Stimulated activated CD4-positive, alpha-beta T cell treated with anti-CD3 and anti-CD28 coated beads, Interleukin-12 subunit alpha, Interleukin-12 subunit beta, amount 100 ng/mL, for 48 hours (primary cell): ENCODE data around the gene SMYD5.
A peak's percentile ranks its signal among the peaks of the same experiment; 100 is the strongest.
"Not testable (repeated sequence)": the region's sequence is repeated elsewhere in the genome, so short reads cannot be mapped to it uniquely, and the experiment has no call there.

Experiments
- DNase-seq, 3 donors: peaks; one replicate each; pipeline ENCODE4 v3.0.0-alpha.2; 2020; ENCODE audit warnings: low read depth in 2 of 3, low spot score in 1 of 3

The SMYD5 gene

GRCh38 chr2:73259276-73259675 lies 45.2 kb downstream of the SMYD5 start:
- no peak for DNase-seq

DNA sequence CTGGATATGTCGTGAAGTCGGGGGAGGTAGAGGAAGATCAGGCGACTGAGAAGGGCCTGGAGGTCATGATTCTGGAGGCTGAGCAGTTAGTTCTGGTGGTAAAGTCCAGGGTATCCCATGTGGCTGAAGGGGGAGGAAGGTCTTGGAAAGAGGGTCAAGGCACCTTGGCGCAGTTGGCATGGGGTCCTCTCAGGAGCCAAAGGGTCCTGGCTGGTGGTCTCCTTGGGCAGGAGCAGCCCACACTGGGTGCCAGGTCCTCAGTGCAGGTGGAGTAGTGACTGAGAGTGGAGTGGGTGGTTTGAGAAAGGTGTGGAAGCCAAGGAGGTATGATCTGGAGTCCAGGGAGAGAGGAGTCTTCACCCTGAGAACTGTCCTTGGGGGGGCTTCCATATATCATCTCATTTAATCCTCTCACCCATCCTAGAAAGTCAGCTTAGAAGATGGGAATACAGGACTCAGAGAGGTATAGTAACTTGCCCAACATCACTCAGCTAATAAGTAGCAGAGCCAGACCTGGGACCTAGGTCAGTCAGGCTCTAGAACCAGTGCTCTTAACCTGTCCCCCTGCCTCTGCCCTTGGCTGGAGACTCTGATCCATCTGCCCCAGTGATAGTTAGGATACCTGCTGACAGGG lies 45.8 kb downstream of the SMYD5 start:
- DNase-seq: no peak

DNA sequence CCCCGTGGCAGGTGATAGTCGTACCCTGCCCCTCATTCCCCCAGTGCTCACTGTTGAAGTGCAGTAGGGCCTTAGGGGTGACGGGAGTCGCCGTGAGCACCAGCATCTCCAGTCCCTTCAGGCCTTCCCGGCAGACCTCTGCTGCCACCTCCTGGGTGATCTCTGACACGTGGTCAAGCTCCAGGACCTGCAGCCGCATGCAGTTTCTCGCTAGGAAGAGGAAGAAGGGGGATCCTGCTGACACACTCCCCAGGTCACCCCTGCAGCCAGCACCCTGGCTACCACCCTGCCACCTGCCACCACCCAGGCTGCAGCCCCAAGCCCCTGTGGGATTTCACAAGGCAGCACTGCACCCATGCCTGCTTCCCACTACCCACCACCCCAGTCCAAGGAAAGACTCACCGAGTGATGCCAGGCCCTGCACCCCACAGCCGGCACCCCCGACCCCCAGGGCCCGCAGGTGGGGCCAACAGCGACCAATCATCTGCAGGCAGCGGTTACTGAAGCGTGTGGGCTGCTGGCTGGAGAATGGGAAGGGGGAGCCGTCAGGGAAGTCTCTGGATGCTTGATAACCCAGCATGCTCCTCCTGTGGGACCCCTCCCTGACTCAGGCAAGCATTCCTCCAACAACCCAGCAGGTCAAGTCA lies 46.4 kb downstream of the SMYD5 start:
- no peak for DNase-seq

DNA sequence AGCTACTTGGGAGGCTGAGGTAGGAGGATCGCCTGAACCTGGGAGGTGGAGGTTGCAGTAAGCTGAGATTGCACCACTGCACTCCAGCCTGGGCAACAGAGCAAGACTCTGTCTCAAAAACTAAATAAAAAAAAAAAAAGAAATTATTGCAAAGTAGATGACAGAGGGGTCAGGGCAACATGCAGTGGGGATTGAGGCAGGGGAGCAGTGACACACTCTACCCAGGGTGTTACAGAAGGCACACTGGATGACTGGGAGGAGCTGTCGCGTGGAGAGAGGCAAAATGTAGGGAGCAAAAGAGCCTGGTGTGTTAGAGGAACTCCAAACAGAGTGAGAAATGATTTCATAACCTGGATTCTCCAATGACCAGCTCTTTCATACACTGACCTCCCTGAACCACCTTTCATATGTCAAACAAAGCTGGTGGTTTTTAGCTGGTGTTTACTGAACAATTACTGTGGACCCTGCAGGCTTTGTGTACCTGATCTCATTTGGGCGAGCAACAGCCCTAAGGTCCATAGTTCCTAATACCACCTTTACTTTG lies 48.1 kb downstream of the SMYD5 start:
- DNase-seq: no peak

GRCh38 chr2:73262691-73263429 lies 48.8 kb downstream of the SMYD5 start:
- DNase-seq: not testable (repeated sequence)

- DNase-seq: no peak
These were observed 49.7 kb downstream of the SMYD5 start for GRCh38 chr2:73263540-73264331.

DNA sequence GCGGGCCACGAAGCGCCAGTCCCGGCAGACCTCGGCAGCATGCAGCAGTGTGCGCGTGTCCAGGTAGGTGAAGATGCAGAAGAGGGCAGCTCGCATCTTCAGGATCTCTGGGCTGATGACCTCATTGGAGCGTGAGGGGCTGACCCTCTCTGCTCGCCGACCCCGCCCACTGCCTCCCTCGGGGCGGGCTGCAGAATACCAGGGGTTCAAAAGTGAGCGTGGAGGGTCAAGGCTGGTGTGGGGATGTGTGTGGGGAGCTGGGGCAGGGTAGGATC lies 50.2 kb downstream of the SMYD5 start:
- no peak for DNase-seq

DNA sequence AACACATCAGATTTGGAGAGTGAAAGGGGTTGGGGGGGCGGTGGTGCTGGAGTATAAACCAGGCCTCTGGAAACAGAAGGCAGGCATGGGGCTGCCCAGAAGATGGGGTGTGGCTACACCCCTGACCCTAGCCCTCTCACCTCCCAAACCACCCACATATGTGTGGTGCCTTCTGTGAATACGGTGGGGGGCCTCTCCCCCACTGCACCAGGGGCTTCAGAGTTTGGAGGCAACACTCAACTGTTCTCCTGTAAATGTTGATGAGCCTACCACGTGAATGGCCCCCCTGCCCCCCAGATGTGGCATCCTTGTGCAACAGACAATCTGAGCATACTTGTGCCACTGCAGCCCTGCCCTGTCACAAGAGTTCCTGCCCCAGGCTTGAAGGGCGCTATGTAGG lies 50.7 kb downstream of the SMYD5 start:
- DNase-seq: no peak

DNA sequence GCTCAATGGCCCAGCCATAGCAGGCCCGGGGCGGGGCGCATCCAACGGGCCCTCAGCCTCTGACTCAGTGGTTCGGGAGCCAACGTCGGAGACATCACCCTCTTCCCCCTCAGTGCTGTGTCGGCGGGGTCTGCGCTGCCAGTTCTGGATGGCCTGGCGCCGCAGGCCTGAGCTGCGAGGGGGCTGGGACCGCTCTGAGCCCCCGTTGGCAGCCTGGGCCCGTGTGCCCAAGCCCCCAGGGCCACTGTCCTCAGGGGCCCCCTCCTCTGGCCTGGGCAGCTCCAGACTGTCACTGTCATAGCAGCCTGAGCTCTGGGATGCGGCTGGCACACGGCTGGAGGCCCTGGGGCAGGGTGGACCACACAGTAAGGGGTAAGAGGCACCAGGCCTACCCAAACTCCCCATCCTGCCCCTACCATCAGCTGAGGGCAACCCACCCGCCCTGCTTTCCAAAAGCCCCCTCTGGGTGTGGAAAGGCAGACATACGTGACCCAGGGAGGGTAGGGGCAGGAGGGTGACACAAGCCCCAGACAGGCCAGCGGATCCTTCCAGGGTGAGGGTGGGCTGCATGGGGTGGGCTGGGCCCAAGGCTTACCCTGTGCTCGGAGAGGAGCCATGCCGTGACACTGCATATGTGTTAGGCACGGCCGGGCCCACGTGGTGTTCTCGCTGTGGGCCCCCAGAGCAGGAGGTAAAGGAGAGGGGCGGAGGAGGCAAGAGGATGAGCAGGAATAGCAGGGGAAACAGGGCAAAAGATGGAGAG lies 51.4 kb downstream of the SMYD5 start:
- DNase-seq: no peak

DNA sequence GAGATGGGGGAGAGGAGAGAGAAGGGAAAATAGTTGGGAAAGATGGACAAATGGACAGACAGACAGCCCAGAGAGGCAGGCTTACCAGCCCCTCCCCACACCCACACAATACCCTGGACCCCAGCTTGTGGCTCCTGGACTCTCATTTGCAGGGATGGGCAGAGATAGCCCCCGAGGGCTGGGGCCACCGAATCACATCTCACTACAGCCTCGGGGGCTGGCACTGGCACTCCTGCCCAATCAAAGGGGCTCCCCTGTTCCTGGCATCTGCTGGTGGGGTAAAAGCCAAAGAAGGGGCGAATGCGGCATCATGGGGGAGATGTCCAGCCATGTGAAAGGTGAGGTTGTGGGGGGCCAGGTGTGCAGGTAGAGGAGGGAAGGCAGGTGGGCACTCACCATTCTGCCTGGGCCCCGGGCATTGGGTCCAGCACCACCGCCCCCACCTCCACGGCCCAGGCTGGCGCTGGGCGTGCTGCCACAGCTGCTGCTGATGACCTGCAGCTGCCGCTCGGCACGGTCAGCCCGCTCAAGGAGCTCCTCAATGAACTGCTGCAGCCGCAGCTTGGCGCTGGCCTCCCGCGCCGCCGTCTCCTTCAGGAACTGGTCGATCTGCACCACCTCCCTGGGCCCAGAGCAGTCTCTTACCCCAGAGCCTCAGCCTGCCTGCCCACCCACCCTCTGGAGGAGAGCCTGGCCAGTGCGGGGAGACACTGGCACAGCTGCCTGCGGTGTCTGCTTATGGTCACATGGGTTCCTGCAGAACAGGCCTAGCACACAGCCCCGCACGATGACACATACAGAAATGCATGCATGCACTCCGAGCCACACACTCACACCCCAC lies 52.2 kb downstream of the SMYD5 start:
- no peak for DNase-seq

DNA sequence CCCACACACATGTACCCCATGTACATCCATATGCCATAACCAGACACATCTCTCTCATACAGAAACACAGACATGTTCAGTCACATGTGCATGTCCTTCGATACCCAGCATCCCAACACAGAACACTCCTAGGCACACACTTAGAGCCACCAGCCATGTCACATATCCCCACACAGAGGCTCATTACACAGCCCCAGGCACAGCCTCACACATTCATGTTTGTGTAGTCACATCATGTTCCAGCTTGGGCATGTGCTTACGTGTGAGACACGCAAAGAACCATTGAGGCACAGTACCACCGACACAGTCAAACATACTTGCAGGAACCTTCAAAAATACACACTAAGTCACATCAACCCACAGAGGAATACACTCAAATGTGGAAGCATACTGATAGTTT lies 53.0 kb downstream of the SMYD5 start:
- DNase-seq: no peak

GRCh38 chr2:73268366-73268829 lies 54.4 kb downstream of the SMYD5 start:
- DNase-seq: no peak

GRCh38 chr2:73268830-73269685 lies 55.0 kb downstream of the SMYD5 start:
- DNase-seq: peak in 2 of 3 donors; percentile 46 to 55

DNA sequence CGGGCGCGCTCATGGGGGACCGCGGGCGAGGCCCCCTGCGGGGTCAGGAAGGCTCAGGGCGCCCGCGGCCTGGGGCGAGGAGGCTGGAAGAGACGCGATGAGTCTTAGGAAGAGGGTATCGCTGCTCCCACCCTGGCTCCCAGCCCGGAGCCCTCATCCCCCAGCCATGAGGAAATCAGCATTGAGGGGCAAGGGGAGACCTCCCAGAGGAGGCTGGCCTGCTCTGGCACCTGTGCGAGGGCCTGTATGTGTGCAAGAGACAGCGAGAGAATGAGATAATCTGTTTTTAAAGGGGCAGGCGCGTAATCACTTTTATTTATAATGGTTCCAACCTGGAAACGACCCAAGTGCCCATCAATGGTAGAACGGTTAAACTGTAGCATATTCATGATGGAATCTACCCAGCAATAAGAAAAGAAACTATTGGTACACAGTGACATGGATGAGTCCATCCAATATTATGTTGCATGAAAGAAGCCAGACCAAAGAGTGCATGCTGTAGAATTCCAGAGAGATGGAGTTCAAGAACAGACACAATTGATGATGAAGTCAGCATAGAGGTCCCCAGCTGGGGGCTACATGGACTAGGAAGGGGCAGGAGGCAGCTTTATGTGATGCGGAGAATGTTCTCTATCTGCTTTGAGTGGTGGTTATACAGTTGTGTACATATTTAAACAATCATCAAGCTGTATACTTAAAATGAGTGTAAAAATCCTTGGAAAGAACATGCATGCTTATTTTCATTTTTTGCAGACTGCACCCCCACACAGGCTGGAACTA lies 55.8 kb downstream of the SMYD5 start:
- DNase-seq: no peak

DNA sequence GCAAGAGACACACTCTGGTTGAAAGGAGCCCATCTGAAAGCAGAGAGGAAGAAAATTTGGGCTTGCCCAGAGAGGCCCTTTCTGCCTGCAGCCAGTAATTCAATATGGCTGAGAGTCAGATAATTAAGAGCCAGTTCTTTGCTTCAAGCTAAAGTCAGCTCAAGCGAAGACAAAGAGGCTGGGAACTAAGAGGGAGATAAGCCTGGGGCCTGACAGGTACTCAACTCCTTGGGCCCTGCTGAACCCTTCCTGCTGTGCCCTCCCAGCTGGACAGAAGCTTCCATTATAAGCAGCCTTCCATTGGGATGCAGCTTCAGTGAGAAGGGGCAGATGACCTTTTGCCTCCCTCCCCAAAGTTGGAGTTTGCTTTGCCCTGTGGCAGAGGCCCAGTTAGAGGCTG lies 58.2 kb downstream of the SMYD5 start:
- DNase-seq: no peak
